Vagina (tissue), 2 donors: ENCODE results near the gene TLE4.

ENCODE experiments used
- CTCF ChIP-seq, 3 experiments: fragments of 450-650 bp in 2 of 3; fragments of 200-600 bp in 1 of 3; sonication (generic) in 1 of 3; IDR thresholded peaks; one replicate each; pipeline ENCODE4 v1.5.1; 2017 to 2019; ENCODE audit warnings: antibody characterized with exemption in 3 of 3, mild to moderate bottlenecking in 2 of 3, moderate library complexity in 2 of 3
- POLR2A ChIP-seq, 2 donors: fragments of 450-650 bp; IDR thresholded peaks; one replicate each; pipeline ENCODE4 v1.6.1; 2017; ENCODE audit warnings: antibody characterized with exemption in 2 of 2, mild to moderate bottlenecking in 2 of 2, moderate library complexity in 2 of 2
- POLR2AphosphoS5 ChIP-seq, 2 donors: sonication (generic); formaldehyde crosslinking; IDR thresholded peaks; one replicate each; pipeline ENCODE4 v1.9.0; 2017; ENCODE audit warnings: antibody characterized with exemption in 2 of 2, mild to moderate bottlenecking in 2 of 2, low read depth in 1 of 2; ENCODE audit not compliant: insufficient read depth in 1 of 2

- no peak for TF ChIP-seq CTCF (IDR thresholded peaks at IDR 0.05)
- TF ChIP-seq POLR2AphosphoS5 (IDR thresholded peaks at IDR 0.05; ENCODE audit: insufficient read depth in 1 of 2, low read depth in 1 of 2): no peak
- TF ChIP-seq POLR2A (IDR thresholded peaks at IDR 0.05): no peak
These were observed 20.2 kb upstream of the TLE4 start for GRCh38 chr9:79551586-79551985.
